NCI-H128 (cell line): ENCODE measurements around the gene HOXC6.
A peak's percentile ranks its signal among the peaks of the same experiment; 100 is the strongest.

ENCODE experiments used
- DNase-seq: peaks from one replicate; lab custom pipeline; 2025; ENCODE audit not compliant: unreplicated experiment; lab: John Stamatoyannopoulos, UW

HOXC6 gene

DNA sequence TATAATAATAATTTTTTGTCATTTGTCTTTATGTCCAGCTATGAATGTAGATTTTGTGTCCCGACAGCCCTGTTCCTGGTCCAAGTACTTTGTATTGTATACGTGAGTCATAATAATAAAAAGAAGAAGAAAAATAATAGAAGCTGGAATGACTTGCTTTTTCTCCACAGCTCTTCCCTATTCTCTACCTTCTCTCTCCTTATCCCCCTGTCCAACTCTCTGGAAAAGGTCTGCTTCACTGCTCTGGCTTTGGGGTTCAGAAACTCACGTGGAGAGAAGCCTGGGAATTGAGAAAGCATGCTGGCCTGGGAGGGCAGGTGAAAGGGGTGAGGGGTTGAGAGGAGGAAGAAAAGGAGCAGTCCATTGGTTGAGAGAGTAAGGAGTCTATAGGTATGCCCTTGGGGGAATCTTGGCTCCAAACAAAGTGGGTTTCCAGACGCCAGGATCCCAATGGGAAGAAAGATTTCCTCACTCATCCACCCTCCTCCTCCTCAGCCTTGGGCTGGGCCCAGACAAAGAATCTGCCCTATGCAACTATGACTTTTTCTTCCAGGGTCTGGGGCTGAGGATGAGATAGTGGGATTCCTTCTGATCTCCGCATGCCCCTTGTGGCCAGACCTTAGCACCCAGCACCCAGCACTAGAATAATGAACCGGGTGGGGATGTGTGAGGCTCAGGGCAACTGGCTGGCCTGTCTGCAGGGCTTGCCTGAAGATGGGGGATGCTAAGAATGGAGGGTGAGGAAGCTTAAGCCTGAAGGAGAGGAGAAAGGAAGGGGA is 15.4 kb upstream of the HOXC6 start:
- DNase-seq, result no peak

DNA sequence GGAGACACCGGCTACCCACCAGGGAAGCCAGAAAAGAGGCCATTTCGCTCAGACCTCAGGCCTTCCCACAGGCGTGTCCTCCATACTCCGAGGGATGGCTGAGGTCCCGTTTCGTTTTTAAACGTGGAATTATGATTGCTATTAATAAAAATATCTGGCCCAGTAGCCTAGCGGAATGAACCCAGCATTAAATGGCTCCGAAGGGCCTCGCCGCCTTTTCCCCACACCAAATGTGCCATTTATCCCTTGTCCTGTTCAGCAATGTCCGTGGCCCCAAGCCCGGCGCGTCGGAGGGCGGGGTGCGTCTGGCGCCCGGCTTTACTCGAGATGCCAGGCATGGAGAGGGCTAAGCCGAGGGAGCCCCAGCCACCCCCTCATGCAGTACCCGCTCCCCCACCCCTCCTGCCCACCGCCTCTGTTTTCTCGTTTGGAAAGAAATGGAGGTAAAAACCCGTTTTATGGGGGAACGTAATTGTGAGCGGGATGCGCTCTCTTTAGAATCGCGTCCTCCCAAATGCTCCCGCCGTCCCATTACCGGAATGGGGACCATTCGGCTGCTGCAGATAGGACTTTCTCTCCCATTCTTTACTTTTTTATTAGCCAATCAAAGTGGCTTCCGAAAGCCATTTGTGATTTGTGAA is 13.7 kb upstream of the HOXC6 start:
- DNase-seq, result no peak

DNA sequence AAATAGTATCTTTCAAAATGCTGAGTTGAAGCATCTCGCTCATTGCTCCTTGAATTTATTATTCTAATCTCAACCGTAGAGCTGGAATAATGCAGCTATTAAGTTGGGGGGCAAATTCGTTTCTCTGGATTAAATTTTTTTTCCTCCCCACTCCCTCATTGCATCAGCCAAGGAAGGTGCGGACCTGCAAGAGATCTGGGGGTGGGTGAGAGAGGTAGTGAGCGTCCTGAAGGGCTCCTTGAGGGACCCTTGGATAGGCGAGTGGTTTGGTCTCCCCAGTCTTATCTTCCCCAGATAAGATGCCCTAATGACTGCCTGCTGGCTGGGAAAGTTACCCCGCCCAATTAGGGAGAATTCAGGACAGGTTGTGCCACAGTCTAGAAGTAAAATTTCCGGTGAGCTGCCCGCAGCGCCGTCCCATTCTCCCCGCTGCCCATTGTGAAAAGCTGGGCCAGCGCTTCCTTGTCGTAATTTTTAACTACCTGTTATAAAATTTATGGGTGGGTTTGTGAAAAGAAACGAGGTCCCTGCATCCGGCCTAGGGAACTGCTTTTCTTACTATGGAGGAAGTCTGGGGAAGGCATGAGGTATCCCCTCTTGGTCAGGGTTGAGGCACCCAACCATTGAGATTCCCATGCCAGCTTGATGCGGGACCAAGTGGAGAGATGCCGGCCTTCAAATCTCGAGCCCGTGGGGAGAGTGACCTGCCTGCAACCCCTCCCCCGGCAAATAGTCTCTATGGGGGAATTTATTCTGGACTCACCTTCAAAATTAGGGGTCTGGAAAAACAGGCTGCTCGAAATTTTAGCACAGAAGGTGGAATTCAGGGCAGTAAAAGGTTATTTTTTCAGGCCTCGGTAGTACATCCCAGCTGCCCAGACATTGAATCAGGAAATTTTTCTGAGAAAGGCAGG is 13.0 kb upstream of the HOXC6 start:
- no peak for DNase-seq

DNA sequence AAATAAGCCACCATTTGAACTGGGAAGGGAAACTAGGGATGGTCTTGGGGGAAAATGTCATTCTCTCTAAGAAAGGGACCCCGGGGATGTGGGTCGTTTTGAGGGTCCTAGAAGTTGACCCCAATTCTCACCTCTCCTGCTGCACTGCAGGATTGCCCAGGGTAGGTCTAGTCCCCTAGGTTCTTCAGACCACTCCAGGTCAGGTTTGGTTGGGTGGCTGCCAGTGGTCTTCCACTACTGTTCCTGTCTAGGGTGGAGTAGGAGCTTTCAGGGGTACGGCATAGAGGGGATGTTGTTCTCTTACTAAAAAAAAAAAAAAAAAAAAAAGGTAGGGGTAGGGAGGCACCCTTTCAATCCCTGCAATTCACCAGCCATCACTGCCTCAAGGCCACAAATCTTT is 12.2 kb upstream of the HOXC6 start:
- DNase-seq, result no peak

DNA sequence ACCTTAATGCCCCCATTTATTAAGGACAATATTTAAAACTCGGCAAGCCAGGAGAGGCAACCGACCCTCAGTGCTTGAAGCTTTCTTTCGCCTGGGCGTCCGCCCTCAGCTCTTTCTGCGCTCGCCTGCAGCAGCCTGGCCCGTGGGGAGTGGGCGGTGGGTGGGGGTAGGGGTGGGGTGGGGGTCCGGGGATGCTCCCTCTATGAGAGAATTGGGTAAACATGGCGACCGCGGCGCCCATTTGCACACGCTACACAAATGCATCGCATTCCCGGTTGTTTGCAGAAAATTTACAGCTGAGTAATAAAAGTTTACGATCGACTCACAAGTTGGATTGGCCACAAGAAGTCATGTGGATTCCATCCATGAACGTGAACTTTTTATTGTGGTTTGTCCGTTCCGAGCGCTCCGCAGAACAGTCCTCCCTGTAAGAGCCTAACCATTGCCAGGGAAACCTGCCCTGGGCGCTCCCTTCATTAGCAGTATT is 11.7 kb upstream of the HOXC6 start:
- DNase-seq, result no peak

DNA sequence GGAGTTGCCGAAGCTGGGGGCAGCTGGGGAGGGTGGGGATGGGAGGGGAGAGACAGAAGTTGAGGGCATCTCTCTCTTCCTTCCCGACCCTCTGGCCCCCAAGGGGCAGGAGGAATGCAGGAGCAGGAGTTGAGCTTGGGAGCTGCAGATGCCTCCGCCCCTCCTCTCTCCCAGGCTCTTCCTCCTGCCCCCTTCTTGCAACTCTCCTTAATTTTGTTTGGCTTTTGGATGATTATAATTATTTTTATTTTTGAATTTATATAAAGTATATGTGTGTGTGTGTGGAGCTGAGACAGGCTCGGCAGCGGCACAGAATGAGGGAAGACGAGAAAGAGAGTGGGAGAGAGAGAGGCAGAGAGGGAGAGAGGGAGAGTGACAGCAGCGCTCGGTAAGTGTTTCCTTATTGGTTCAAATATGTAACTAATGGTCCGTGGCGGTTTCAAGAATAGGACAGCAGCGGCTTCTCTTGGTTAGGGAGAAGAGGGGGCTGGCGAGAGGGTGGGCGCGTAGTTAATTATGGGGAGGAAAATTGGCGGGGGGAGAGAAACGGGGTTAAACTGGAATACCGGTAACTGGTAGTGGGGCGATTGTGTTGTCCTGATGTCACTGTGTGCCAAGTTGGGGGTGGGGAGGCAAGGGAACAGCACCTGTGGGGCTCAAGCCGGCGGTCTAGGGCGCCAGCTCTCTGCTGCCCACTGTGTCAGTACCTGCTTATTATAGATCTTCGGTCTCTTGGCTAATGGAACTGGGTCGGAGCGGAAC is 11.0 kb upstream of the HOXC6 start:
- no peak for DNase-seq

DNA sequence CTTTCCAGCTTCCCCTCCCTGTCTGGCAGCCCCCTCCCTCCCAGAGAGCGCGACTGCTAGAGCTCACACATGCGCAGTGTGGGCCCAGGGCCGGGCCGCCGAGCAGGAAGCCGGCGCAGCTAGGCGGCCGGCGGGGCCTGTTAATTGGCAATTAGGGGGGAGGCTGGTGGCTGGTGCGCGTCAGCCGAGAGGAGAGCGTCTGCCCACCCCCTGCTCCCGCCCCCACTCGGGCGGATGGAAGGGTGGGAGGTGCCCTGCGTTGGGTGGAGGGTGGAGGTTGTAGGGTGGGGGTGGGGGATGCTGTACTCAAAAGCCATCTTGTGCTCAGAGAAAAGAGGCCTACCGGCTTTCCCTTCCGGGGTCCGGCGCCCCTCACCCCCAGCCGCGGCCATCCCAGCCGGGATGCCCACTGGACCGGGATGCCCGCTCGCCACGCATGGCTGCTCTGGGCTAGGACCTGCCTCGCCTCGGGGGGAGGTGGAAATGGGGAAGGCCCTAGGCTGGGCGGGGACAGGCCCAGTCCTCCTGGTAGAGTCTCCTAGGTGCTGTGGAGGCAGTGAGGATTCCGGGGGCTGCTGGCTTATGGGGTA is 10.3 kb upstream of the HOXC6 start:
- DNase-seq, result peak; percentile 50

DNA sequence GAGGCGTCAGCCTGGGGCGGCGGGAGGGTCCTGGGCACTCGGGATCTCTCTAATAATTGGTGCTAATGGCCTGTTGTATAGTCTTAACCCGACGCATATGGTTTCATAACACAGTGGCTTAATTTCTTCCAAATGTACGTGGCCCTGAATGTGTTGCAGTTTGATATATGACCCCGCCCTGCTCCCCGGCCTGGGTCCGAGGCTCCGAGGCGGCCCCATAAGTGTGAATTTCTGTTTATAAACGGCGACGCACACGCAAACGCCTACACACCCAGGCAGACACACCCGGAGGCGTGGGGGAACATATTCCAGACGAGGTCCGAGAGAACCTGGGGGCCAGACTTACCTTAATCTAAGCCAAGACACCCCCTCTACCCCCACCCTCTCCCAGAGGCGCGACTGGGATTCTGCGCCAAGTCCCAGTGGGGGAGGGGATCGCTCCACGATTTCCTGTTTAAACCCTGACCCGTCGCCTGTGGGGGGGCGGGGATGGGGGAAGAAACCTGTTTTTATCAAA is 9.7 kb upstream of the HOXC6 start:
- no peak for DNase-seq

DNA sequence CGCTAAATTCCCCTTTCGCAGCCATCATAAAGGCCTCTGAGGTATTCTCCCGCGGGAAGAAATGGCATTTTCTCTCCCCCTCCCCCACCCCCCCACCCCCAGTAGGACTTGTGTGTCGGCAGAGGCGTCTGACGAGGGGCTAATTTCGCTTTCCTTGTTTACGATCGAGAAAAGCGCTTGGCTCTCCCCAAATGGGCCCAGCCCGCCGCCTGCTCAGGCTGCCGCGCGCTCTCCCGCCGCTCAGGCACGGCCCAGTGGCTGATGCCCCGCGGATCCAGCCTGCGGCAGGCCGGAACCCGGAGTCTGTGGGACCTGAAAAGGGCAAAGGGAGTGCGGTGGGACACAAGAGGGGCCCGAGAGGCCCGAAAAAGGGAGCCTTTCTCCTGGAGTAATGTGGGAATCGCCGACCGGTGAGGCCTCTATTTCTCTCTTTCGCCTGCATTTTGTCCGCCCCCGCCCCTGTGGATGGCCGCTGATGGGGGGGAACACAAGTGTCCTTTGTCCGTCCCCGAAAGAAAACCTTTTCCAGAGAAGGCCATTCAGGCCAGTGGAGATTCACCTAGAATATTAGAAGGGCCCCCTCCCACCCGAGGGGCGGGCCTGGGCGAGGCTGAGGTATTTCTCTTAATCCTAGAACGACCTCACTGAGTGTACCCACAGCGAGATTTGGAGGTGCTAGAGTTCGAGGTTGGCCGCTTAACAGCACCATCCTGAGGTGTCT is 9.0 kb upstream of the HOXC6 start:
- DNase-seq, result no peak

DNA sequence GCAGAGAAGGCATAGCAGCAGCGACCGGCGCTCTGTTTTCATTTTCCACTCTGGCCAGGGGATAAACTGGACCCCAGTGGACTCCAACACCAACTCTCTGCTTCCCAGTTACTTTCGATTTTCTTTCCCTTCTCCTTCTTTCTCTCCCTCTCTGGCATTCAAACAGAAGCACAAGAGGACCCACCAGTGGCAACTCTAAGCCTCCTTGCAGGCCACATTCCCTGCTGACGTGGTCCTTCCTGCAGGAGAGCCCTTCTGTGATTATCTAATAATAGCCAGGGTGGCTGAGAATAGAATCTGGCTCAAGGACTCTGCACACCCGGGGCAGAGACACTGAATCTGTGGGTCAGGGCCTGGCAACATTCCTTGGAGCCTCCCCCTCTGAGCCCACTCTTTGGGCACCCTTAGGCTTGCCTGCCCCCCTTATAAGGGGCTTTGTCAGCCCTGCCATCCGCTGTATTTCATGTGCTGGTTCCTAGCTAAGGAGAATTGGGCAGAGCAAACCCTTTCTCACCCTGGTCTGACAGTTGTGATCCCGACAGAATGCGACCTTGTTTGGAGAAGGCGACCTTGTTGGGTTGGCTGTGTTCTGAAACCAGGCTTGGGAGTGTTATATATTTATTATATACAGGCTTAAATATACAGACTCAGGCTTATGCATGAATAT is 8.2 kb upstream of the HOXC6 start:
- DNase-seq, result no peak

DNA sequence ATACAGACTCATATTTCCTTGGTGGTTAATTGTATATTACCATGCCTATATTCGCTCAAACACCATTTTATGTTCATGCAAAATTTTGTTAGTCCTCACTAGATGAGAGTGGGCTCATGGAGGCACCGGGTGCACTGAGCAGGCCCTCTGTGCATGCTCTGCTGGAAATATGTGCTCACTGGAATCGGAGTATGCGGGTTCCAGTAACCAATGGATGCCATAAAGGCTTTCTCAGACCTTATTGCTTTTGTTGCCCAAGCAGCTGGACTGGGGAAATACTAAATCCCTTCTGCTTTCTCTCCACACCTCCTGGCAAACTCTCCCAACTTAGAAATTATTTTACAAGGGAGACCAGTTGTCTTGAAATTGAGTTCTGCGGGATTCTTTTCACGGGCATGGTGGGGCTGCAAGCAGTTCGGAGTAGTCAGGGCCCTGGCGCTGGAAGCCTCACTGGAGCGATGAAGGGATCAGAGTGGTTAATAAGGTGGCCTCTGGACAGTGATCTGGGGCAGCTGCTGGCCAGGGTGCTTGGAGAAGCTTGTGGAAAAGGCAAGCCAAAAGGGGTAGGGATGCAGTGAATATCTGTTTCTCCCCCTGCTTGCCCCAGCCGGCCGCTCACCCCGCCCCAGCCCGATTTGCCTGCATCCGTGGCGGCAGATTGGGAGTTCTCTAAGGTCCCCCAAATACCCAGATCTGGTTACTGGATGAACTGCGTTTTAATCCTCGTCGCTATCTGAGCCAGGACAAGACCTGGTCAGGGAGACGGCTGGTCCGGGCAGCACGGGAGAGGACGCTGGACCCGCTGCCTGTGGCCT is 7.4 kb upstream of the HOXC6 start:
- DNase-seq, result no peak

DNA sequence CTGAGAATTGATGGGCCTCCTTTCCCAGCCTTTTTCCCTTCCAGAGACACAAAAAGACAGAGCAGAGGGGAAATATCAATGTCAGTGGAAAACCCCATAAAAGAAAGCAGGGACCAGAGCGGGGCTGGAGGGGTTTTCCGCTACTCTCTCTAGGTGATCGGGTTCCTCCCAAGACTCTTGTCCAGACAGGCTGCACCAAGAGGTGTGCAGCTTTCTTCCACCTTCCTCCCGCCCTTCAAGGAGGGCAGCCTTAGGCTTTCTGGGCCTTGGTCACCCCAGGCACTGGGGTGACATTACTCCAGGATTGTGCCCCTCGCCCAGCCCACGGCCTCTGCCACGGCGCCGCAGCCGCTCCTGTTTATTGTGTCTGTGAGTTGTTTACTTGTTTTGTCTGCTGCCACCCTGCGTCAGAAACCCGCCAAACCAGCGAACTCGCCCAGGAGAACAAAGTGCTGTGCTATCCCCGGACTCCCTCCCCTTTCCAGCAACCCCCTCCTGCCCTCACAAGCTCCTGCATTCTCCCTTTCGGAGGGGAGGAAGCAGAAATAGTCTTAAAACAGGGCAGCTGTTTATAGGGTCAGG is 6.7 kb upstream of the HOXC6 start:
- no peak for DNase-seq

DNA sequence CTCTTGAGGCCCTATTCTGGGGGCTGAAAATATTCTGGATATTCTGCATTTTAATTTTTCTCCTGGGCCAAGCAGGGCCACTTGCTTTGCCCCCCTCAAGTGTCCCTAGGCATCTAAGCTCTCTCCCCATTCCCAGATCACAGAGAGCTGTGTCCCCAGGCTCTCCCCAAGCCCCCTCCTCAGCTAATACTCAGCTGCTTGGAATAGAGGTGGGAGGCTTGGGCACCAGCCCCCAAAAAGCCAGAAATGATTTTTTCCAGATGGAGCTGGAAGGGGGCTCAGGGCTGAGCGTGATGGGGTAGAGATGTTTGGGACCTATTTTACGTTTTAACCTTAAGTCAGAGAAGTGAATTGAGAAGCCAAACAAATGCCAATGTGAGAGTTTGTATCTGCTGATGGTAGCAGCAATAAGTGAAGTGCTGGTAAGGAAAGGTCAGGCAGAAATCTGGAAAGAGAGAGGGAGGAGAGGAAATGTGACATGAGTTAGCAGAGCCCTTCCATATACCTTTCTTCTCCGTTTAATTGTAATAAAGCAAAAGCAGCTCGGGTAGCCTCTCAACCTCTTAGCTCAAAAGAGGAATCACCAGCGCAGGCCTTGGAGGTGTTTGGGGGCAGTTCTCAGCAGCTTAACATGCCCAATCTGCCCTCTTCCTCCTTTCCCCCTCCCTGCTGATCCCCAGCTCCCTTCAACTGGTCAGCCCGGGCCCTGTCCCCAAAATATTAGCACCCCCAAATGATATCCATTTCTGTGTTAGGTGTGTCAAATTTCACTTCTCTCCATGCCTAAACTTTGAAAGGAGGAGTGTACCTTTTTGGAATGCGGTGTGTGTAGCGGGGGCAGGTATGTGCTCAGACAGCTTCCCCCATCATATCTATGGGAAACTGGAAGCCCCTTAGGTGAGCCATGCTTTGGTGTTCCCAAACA is 5.0 kb upstream of the HOXC6 start:
- no peak for DNase-seq

DNA sequence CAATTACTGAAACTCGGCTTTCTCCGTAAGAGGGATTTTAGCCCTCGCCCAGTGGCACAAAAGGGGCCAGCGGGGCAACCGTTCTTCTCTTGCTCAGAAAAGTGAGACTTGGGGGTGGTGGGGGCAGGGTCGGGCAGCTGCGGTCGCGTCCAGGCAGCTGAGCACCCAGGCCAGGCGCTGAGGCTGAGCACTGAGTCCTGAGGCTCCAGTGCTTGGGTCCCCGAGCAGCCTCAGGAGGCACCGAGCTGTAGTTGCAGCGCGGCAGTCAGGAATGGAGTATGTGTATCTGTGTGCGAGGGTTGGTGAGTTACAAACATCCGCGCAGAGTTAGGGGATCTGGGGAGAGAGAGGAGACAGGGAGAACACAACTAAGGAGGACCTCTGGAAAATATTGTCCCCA is 4.1 kb upstream of the HOXC6 start:
- DNase-seq, result no peak

DNA sequence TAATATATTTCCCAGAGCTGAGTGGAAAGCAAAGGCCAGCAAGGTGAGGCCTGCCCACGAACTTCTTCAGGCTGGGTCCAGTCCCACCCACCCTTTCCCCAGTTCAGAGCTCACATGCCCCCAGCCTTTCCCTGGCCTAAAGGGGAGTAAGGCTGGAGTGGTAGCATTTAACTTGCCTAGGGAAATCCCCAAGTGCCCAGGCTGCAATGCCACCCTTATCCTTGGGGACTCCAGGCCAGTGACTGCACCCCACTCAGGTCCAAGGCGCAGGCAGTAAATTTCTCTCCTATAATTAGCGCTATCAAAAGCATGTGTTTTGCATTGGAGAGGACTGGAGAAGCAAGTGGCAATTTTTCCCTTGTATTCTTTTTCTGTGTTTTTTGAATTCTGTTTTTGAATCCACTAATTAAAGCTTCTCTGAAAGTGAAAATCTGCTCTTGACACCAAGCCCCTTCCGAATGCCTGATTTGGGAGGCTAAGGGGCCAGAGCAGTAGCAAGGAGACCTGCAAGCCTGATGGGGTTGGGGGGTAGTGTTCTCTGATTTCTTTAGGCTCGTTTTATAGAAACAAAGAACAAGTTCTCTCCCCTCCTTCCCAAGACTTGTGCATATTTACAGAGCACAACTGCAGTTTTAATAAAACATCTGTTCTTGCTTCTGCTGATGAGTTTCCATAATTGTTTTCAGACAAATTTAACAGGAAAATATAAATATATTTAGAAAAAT is 3.5 kb upstream of the HOXC6 start:
- DNase-seq, result no peak
